ENCODE measurements around the gene GTF3A. TPM values are rescaled to one million over a fixed set of nuclear protein-coding genes. Genes with fewer than 3 reads are reported as not detected.

The GTF3A gene
- total and polyA plus RNA-seq, 9 of the 15 experiments (the other 6 are each of a cell fraction or from before 2014, with no cell fraction given), result 47.5 to 303 (median 174) TPM

GRCh38 chr13:27449936-27450828, 25.8 kb downstream of the GTF3A start, which contains the start of gene MTIF3 (continued):
- TF ChIP-seq ZNF318 (IDR thresholded peaks at IDR 0.05; ENCODE audit: borderline replicate concordance in 1 of 2, low read depth in 1 of 2) (no peak), ZNF146 (CRISPR knock-in tag; IDR thresholded peaks at IDR 0.05; ENCODE audit: unreplicated experiment) (no peak), HDAC2 (IDR thresholded peaks at IDR 0.05) (no peak; the same call in 1 of the 2 replicates), PTTG1 (tag; IDR thresholded peaks at IDR 0.05; ENCODE audit: low read depth) (no peak), ZNF431 (CRISPR knock-in tag; IDR thresholded peaks at IDR 0.05) (no peak), ZBTB17 (CRISPR knock-in tag; IDR thresholded peaks at IDR 0.05) (no peak), PRPF4 (IDR thresholded peaks at IDR 0.05; ENCODE audit: insufficient read depth, low read depth, low read length, poor library complexity, severe bottlenecking) (no peak), NR0B1 (IDR thresholded peaks at IDR 0.05; ENCODE audit: partially characterized antibody) (no peak), SP1 (CRISPR knock-in tag; IDR thresholded peaks at IDR 0.05) (peak; percentile 84), CTCF (IDR thresholded peaks at IDR 0.05 in 2 of 3, conservative IDR thresholded peaks at IDR 0.05 in 1 of 3; ENCODE audit: insufficient read depth in 2 of 3, low read depth in 1 of 3, low read length in 3 of 3) (no peak), ZNF584 (CRISPR knock-in tag; IDR thresholded peaks at IDR 0.05; ENCODE audit: low read depth) (no peak), CBX1 (IDR thresholded peaks at IDR 0.05; ENCODE audit: low read depth) (no peak; the same call in 1 of the 2 replicates), COPS2 (conservative IDR thresholded peaks at IDR 0.05) (no peak), MAFF (IDR thresholded peaks at IDR 0.05; ENCODE audit: low read length) (no peak), ARID2 (IDR thresholded peaks at IDR 0.05) (no peak), ZNF696 (CRISPR knock-in tag; conservative IDR thresholded peaks at IDR 0.05) (no peak)

Measured in K562 (cell line).